GM23338 (cell line): ENCODE data around the gene ABCC3. TPM values are rescaled to one million over a fixed set of nuclear protein-coding genes. Genes with fewer than 3 reads are reported as not detected.

Experiments used
- ATAC-seq: fragments of 200-7000 bp; cut with Tn5 transposase; 3 replicates; pipeline ENCODE4 v1.9.1; 2020
- DNase-seq: peaks from one replicate; pipeline ENCODE4 v3.0.0-alpha.2; 2015; ENCODE audit warnings: low spot score
- H2AFZ ChIP-seq: fragments of 200-600 bp; sonication (generic); 2 replicates; pipeline ENCODE4 v1.8.0; 2016; ENCODE audit warnings: antibody characterized with exemption, mild to moderate bottlenecking, moderate library complexity
- H3F3A ChIP-seq: fragments of 200-600 bp; sonication (generic); replicated peaks from 2 replicates; pipeline ENCODE4 v1.8.0; 2017; ENCODE audit warnings: antibody characterized with exemption, mixed run types, low read depth
- H3K27ac ChIP-seq: fragments of 200-600 bp; sonication (generic); 2 replicates; pipeline ENCODE4 v1.6.1; 2016; ENCODE audit warnings: low read depth
- H3K27me3 ChIP-seq: fragments of 200-600 bp; sonication (generic); 2 replicates; pipeline ENCODE4 v1.8.0; 2016; ENCODE audit warnings: mild to moderate bottlenecking, mixed run types, moderate library complexity; ENCODE audit not compliant: insufficient read depth
- H3K36me3 ChIP-seq: fragments of 200-600 bp; sonication (generic); 2 replicates; pipeline ENCODE4 v1.8.0; 2016; ENCODE audit warnings: mild to moderate bottlenecking; ENCODE audit not compliant: insufficient read depth
- H3K4me1 ChIP-seq: fragments of 200-600 bp; sonication (generic); 2 replicates; pipeline ENCODE4 v1.8.0; 2016; ENCODE audit warnings: mild to moderate bottlenecking, moderate library complexity; ENCODE audit not compliant: insufficient read depth
- H3K4me2 ChIP-seq: fragments of 200-600 bp; sonication (generic); 2 replicates; pipeline ENCODE4 v1.7.1; 2017; ENCODE audit warnings: mixed run types
- H3K4me3 ChIP-seq: fragments of 200-600 bp; sonication (generic); 2 replicates; pipeline ENCODE4 v1.6.1; 2016; ENCODE audit warnings: mixed run types
- H3K79me2 ChIP-seq: fragments of 200-600 bp; sonication (generic); replicated peaks from 2 replicates; pipeline ENCODE4 v1.8.0; 2017; ENCODE audit warnings: mild to moderate bottlenecking; ENCODE audit not compliant: insufficient read depth
- H3K9me2 ChIP-seq: fragments of 200-600 bp; sonication (generic); 2 replicates; pipeline ENCODE4 v1.8.0; 2017; ENCODE audit not compliant: insufficient read depth
- H4K20me1 ChIP-seq: fragments of 200-600 bp; sonication (generic); replicated peaks from 2 replicates; pipeline ENCODE4 v1.8.0; 2017; ENCODE audit warnings: mild to moderate bottlenecking; ENCODE audit not compliant: insufficient read depth
- H3K27ac Mint-ChIP-seq: 2 replicates; pipeline ENCODE4 v1.8.0; 2020; ENCODE audit warnings: inconsistent platforms, mild to moderate bottlenecking, moderate library complexity, mixed read lengths
- H3K27me3 Mint-ChIP-seq: 3 replicates; pipeline ENCODE4 v1.8.0; 2022; ENCODE audit warnings: low read depth, mild to moderate bottlenecking, moderate library complexity, mixed read lengths, inconsistent platforms; ENCODE audit not compliant: insufficient read depth, poor library complexity
- H3K36me3 Mint-ChIP-seq: 3 replicates; pipeline ENCODE4 v1.8.0; 2021; ENCODE audit warnings: low read depth, mild to moderate bottlenecking, inconsistent platforms, moderate library complexity, mixed read lengths
- H3K4me1 Mint-ChIP-seq: 3 replicates; pipeline ENCODE4 v1.8.0; 2020; ENCODE audit warnings: mild to moderate bottlenecking, inconsistent platforms, mixed read lengths
- H3K4me3 Mint-ChIP-seq: 3 replicates; pipeline ENCODE4 v1.8.0; 2021; ENCODE audit warnings: moderate library complexity, mild to moderate bottlenecking, inconsistent platforms, mixed read lengths
- H3K9me3 Mint-ChIP-seq: 3 replicates; pipeline ENCODE4 v1.8.0; 2020; ENCODE audit warnings: moderate library complexity, mild to moderate bottlenecking, inconsistent platforms, mixed read lengths
- CREB1 ChIP-seq: fragments of 250-450 bp; sonication (Bioruptor Pico); IDR thresholded peaks from 2 replicates; pipeline ENCODE4 v1.5.0; 2020; ENCODE audit warnings: low read depth, mild to moderate bottlenecking, moderate library complexity
- CTCF ChIP-seq, 2 experiments: fragments of 200-600 bp in 1 of 2; sonication (generic) in 1 of 2; conservative IDR thresholded peaks; 2 replicates each; pipeline versions ENCODE4 v1.5.1 to v1.6.1; 2016 to 2017; ENCODE audit warnings: antibody characterized with exemption in 2 of 2, low read depth in 2 of 2, mild to moderate bottlenecking in 2 of 2, moderate library complexity in 1 of 2
- EZH2 ChIP-seq: fragments of 200-600 bp; sonication (generic); IDR thresholded peaks from one replicate; pipeline ENCODE4 v1.8.0; 2017; ENCODE audit warnings: antibody characterized with exemption, mild to moderate bottlenecking, low read depth; ENCODE audit not compliant: unreplicated experiment
- EZH2phosphoT487 ChIP-seq: fragments of 200-600 bp; sonication (generic); IDR thresholded peaks from one replicate; pipeline ENCODE4 v1.8.1; 2018; ENCODE audit warnings: antibody characterized with exemption; ENCODE audit not compliant: unreplicated experiment
- JUNB ChIP-seq: IDR thresholded peaks from one replicate; pipeline ENCODE4 v1.6.1; 2016; ENCODE audit warnings: antibody characterized with exemption; ENCODE audit not compliant: unreplicated experiment
- NANOG ChIP-seq: IDR thresholded peaks from 2 replicates; pipeline ENCODE4 v1.6.1; 2016; ENCODE audit warnings: antibody characterized with exemption, borderline replicate concordance
- POLR2AphosphoS5 ChIP-seq: IDR thresholded peaks from 2 replicates; pipeline ENCODE4 v1.6.1; 2016; ENCODE audit warnings: antibody characterized with exemption, low read depth
- ZNF331 ChIP-seq: fragments of 250-450 bp; sonication (Bioruptor Pico); IDR thresholded peaks from 2 replicates; pipeline ENCODE4 v1.5.0; 2020; ENCODE audit warnings: low read depth, mild to moderate bottlenecking, moderate library complexity
- polyA plus RNA-seq: library from polyadenylated mRNA; unstranded; fragments of >200 nt; fragmentation: Nextera tagmentation; extraction: Ambion mirVana; gene quantifications from 2 replicates; pipeline ENCODE4 v1.2.1, GENCODE V29; 2016
- total RNA-seq: library from RNA; depleted of rRNA; stranded (reverse); fragments of >200 nt; shearing (Covaris generic); gene quantifications from 2 replicates; pipeline ENCODE4 v1.2.3, GENCODE V29; 2014

Gene ABCC3
- total and polyA plus RNA-seq, 2 experiments from 2014 or later = not detected

GRCh38 chr17:50586421-50587247 lies 48.0 kb upstream of the ABCC3 start:
- no peaks in the 10 kb centered on the region for H3K9me2 ChIP-seq
- H3K4me1 ChIP-seq = no peaks in the 10 kb centered on the region
- no peak overlapping the region for H3K4me3 ChIP-seq
- Mint-ChIP-seq H3K27me3 (peaks cover 29% of the 10 kb centered on the region), H3K9me3 (no peaks in the 10 kb centered on the region), H3K4me3 (no peak overlapping the region), H3K4me1 (peaks cover 20% of the 10 kb centered on the region), H3K36me3 (no peaks in the 10 kb centered on the region), H3K27ac (no peak overlapping the region)
- no peak overlapping the region for H3K4me2 ChIP-seq
- no peak overlapping the region for H3K27ac ChIP-seq
- H3K79me2 ChIP-seq = no peaks in the 10 kb centered on the region
- no peaks in the 10 kb centered on the region for H3K36me3 ChIP-seq
- DNase-seq (no peak), ATAC-seq (peak; percentile 75)
- no peaks in the 10 kb centered on the region for H4K20me1 ChIP-seq
- H3K27me3 ChIP-seq = no peaks in the 10 kb centered on the region
- no peak for TF ChIP-seq CTCF (conservative IDR thresholded peaks at IDR 0.05; ENCODE audit: low read depth in 2 of 2)
- no peak for TF ChIP-seq CREB1 (CRISPR knock-in tag)
- TF ChIP-seq JUNB = no peak
- no peaks in the 10 kb centered on the region for H3F3A ChIP-seq
- no peak overlapping the region for H2AFZ ChIP-seq

- H3K4me1 Mint-ChIP-seq = peaks cover 24% of the 10 kb centered on the region
- Histone ChIP-seq H3K4me1 (no peaks in the 10 kb centered on the region; the same call in 1 of the 2 replicates), H3F3A (no peaks in the 10 kb centered on the region), H4K20me1 (no peaks in the 10 kb centered on the region), H3K27me3 (no peaks in the 10 kb centered on the region), H3K9me2 (no peaks in the 10 kb centered on the region), H3K79me2 (no peaks in the 10 kb centered on the region), H3K4me2 (no peak overlapping the region), H2AFZ (no peak overlapping the region), H3K27ac (no peak overlapping the region), H3K36me3 (no peaks in the 10 kb centered on the region), H3K4me3 (no peak overlapping the region)
- H3K36me3 Mint-ChIP-seq = no peaks in the 10 kb centered on the region
- H3K27ac Mint-ChIP-seq = no peak overlapping the region
- peaks cover 32% of the 10 kb centered on the region for H3K27me3 Mint-ChIP-seq
- TF ChIP-seq JUNB = no peak
- no peak for TF ChIP-seq EZH2
- no peak for TF ChIP-seq EZH2phosphoT487
- no peak for TF ChIP-seq ZNF331
- TF ChIP-seq CTCF (conservative IDR thresholded peaks at IDR 0.05; ENCODE audit: low read depth in 2 of 2) = no peak
- TF ChIP-seq NANOG = no peak
- no peak for TF ChIP-seq POLR2AphosphoS5
- no peak for TF ChIP-seq CREB1 (CRISPR knock-in tag)
- ATAC-seq = no peak
- H3K9me3 Mint-ChIP-seq = no peaks in the 10 kb centered on the region
- H3K4me3 Mint-ChIP-seq = no peak overlapping the region
- DNase-seq = no peak
These were observed 47.1 kb upstream of the ABCC3 start for GRCh38 chr17:50587571-50587970.
